ENCODE measurements around the gene LRWD1. TPM values are rescaled to one million over a fixed set of nuclear protein-coding genes. Genes with fewer than 3 reads are reported as not detected.

The LRWD1 gene
- total and polyA plus RNA-seq, 2 of the 13 experiments (the other 11 are each of a cell fraction or from before 2014, with no cell fraction given), result 8.5 to 16.3 TPM

DNA sequence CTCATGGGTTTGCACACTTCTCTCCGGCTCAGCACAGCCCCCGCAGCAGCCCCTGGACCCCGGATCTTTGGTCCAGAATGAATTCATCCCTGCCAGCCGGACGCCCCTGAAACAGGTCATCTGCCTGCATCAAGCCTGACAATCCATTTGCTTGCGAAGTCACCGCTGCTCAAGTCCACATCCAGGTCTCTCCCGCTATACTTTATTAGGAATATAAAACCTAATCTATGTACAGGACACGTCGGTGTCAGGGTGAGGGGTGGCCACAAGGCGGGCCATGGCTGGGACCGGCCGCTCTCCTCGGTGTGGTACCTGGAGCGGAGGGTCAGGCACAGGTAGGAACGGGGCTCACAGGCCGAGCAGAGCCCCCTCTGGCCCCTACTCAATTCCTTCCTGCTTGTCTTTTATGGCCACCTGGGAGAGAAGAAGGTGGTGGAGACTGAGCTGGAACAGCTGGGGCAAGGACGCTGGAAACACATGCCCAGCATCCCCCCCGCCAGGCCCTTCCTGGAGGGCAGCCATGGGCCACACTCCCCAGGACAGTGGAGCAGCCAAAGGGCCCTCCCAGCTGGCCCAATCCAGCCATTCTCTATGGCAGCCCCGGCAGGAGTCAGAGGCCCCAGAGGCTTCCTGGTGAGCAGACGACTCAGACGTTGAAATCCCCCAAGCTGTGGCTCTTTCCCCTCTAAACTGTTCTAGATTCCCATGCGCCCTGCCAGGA lies 8.6 kb downstream of the LRWD1 start:
- DNase-seq (ENCODE audit: low spot score) (no peak), ATAC-seq (no peak), FAIRE-seq (no peak)
- intact Hi-C loops (cut with micrococcal nuclease; ENCODE audit: unreplicated experiment), result no loop called here
- Histone ChIP-seq H3K27ac (ENCODE audit: extremely low read length, insufficient read depth, low read length) (no peak overlapping the region), H3K36me3 (replicated peaks in 1 of 2; ENCODE audit: control insufficient read depth in 1 of 2, insufficient read depth in 2 of 2, low read length in 2 of 2) (peaks cover 5 to 7% of the 10 kb centered on the region in 2 experiments; a peak in 2 of 5 replicates), H3K4me2 (ENCODE audit: low read depth, low read length) (no peak overlapping the region), H3K9ac (ENCODE audit: insufficient read depth, low read depth, low read length) (no peak overlapping the region), H3K9me3 (ENCODE audit: low read length) (no peaks in the 10 kb centered on the region), H4K20me1 (ENCODE audit: insufficient read depth, low read length) (no peaks in the 10 kb centered on the region), H2AFZ (ENCODE audit: low read length) (no peak overlapping the region), H3K4me1 (ENCODE audit: insufficient read depth, low read length) (peaks cover 8% of the 10 kb centered on the region; the same call in 1 of the 2 replicates), H3K79me2 (ENCODE audit: insufficient read depth, low read length) (no peaks in the 10 kb centered on the region), H3K27me3 (ENCODE audit: control insufficient read depth in 1 of 2, insufficient read depth in 2 of 2, low read length in 2 of 2) (no peaks in the 10 kb centered on the region), H3K4me3 (replicated peaks in 1 of 3; ENCODE audit: insufficient read depth in 1 of 3, low read depth in 2 of 3, low read length in 3 of 3) (no peak overlapping the region)
- WGBS (ENCODE audit: low lambda C conversion rate), result 98% methylated on average over 20 of the region's 23 CpGs
- no TSS peak for BruUV-seq (replicated peaks)
- TF ChIP-seq ZNF761 (CRISPR knock-in tag; conservative IDR thresholded peaks at IDR 0.05), result no peak
- TF ChIP-seq ZNF782 (CRISPR knock-in tag; IDR thresholded peaks at IDR 0.05; ENCODE audit: borderline replicate concordance), result no peak
- TF ChIP-seq ZNF34 (CRISPR knock-in tag; IDR thresholded peaks at IDR 0.05; ENCODE audit: borderline replicate concordance), result no peak
- TF ChIP-seq ETV5 (CRISPR knock-in tag; IDR thresholded peaks at IDR 0.05; ENCODE audit: borderline replicate concordance), result no peak
- TF ChIP-seq ZSCAN5A (CRISPR knock-in tag; IDR thresholded peaks at IDR 0.05; ENCODE audit: borderline replicate concordance), result no peak
- TF ChIP-seq ZNF549 (CRISPR knock-in tag; IDR thresholded peaks at IDR 0.05), result no peak
- no peak for TF ChIP-seq ETV6 (CRISPR knock-in tag; conservative IDR thresholded peaks at IDR 0.05)
- TF ChIP-seq ZNF367 (CRISPR knock-in tag; IDR thresholded peaks at IDR 0.05; ENCODE audit: borderline replicate concordance), result no peak
- no peak for TF ChIP-seq EED (CRISPR knock-in tag; IDR thresholded peaks at IDR 0.05)
- no peak for TF ChIP-seq SPEN (CRISPR knock-in tag; IDR thresholded peaks at IDR 0.05; ENCODE audit: low read depth)
- TF ChIP-seq RERE (CRISPR knock-in tag; IDR thresholded peaks at IDR 0.05; ENCODE audit: low read depth), result no peak
- TF ChIP-seq MED8 (CRISPR knock-in tag; IDR thresholded peaks at IDR 0.05; ENCODE audit: insufficient replicate concordance), result no peak
- TF ChIP-seq ZNF841 (CRISPR knock-in tag; IDR thresholded peaks at IDR 0.05; ENCODE audit: borderline replicate concordance), result no peak
- no peak for TF ChIP-seq NFRKB (IDR thresholded peaks at IDR 0.05)
- in situ Hi-C loops (cut with HindIII; ENCODE audit: extremely low pct_ligation_motif_present, low pct_unique_long_range_greater_than_20kb), result no loop called here
- CTCF ChIA-PET (ENCODE audit: low intra/inter-chr PET ratio, low total read pairs), result no interaction called here
- POLR2A ChIA-PET, result no interaction called here
